Sigmoid colon (tissue), 7 donors: ENCODE measurements around the gene GOPC. TPM values are rescaled to one million over a fixed set of nuclear protein-coding genes. Genes with fewer than 3 reads are reported as not detected.

ENCODE experiments used
- DNase-seq: peaks from one replicate; pipeline ENCODE4 v3.0.0-alpha.2; 2019
- H3K27ac ChIP-seq, 4 donors: fragments of 200-600 bp; sonication (generic); one replicate each; pipeline ENCODE4 v1.5.1; 2016 to 2019; ENCODE audit warnings: mild to moderate bottlenecking in 1 of 4
- H3K27me3 ChIP-seq, 3 donors: fragments of 200-600 bp; sonication (generic); one replicate each; pipeline ENCODE4 v1.5.1; 2019; ENCODE audit warnings: mild to moderate bottlenecking in 1 of 3
- H3K36me3 ChIP-seq, 4 donors: fragments of 200-600 bp; sonication (generic); one replicate each; pipeline ENCODE4 v1.5.1; 2016 to 2019
- H3K4me1 ChIP-seq, 4 donors: fragments of 200-600 bp; sonication (generic); one replicate each; pipeline ENCODE4 v1.5.1; 2017 to 2019
- H3K4me3 ChIP-seq, 4 donors: fragments of 200-600 bp; sonication (generic); one replicate each; pipeline ENCODE4 v1.5.1; 2017 to 2019; ENCODE audit warnings: mild to moderate bottlenecking in 2 of 4, moderate library complexity in 1 of 4
- H3K9me3 ChIP-seq, 4 donors: fragments of 200-600 bp in 3 of 4; sonication (generic) in 3 of 4; one replicate each; pipeline versions ENCODE4 v1.5.1 to v1.6.1; 2013 to 2019
- CTCF ChIP-seq, 4 experiments: fragments of 450-650 bp in 3 of 4; fragments of 200-600 bp in 1 of 4; IDR thresholded peaks; one replicate each; pipeline ENCODE4 v1.5.1; 2016 to 2019; ENCODE audit warnings: antibody characterized with exemption in 4 of 4, mild to moderate bottlenecking in 3 of 4, moderate library complexity in 2 of 4
- EP300 ChIP-seq, 4 donors: sonication (generic); formaldehyde crosslinking; IDR thresholded peaks; one replicate each; pipeline ENCODE4 v1.6.1; 2017; ENCODE audit warnings: antibody characterized with exemption in 4 of 4
- POLR2A ChIP-seq, 2 donors: fragments of 450-650 bp; IDR thresholded peaks; one replicate each; pipeline ENCODE4 v1.6.1; 2016; ENCODE audit warnings: antibody characterized with exemption in 2 of 2, mild to moderate bottlenecking in 2 of 2, moderate library complexity in 2 of 2
- POLR2AphosphoS5 ChIP-seq, 4 donors: sonication (generic); formaldehyde crosslinking; IDR thresholded peaks; one replicate each; pipeline ENCODE4 v1.6.1; 2017; ENCODE audit warnings: antibody characterized with exemption in 4 of 4
- WGBS, 2 donors: extraction: QIAGEN DNeasy Blood & Tissue Kit; methylation state at CpG; one replicate each; pipeline ENCODE4 v1.1.7; 2013; 5-methylcytosine and 5-hydroxymethylcytosine counted together
- intact Hi-C: fragments of 100-400 bp; cut with DNase I; formaldehyde crosslinking; loops from one replicate; pipeline ENCODE4 v1.15.1; 2023
- polyA plus RNA-seq, 3 donors: library from polyadenylated mRNA; stranded (reverse); fragments of 200-250 nt; gene quantifications; one replicate each; pipeline ENCODE4 v1.2.3, GENCODE V29; 2013
- total RNA-seq, 4 donors: library from RNA; depleted of rRNA; stranded (reverse); fragments of >200 nt; gene quantifications; one replicate each; pipeline ENCODE4 v1.1.0, GENCODE V29; 2016
- donor health status: healthy with polysubstance abuse.
- donor health status: Bipolar disorder and iron deficiency.
- donor health status: healthy.

The GOPC gene
- total and polyA plus RNA-seq, 7 donors, result 14.8 to 28.1 (median 26.0) TPM

DNA sequence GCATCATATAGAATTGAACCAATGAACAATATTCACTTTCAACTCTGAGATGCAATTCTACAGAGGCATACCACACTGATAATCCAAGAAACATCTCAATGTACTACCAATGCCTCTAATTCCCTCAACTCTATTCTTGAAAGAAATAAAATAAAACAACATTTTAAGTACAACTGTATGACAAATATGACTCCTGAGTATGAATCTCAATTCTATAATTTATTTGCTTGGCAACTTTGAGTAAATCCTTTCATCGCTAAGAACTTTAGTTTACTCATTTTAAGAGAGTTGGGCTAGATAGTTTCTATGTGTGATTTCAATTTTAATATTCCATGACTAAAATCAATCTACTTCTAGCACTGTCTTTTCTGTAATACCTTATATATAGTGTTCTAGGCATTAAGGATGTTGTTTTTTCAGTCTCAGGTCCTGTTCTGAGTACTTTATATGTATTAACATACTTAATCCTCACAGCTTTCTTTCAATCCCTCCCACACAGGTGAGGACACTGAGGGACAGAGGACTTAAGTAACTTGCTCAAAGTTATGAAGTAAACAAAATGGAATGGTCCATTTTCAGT is 33.4 kb downstream of the GOPC start:
- Histone ChIP-seq H3K4me3 (no peak overlapping the region), H3K27ac (no peak overlapping the region), H3K9me3 (no peaks in the 10 kb centered on the region), H3K27me3 (no peaks in the 10 kb centered on the region), H3K36me3 (peaks cover 4 to 85% (median 16%) of the 10 kb centered on the region in 4 donors), H3K4me1 (no peaks in the 10 kb centered on the region)
- no peak for TF ChIP-seq CTCF (IDR thresholded peaks at IDR 0.05)
- no peak for TF ChIP-seq POLR2A (IDR thresholded peaks at IDR 0.05)
- TF ChIP-seq EP300 (IDR thresholded peaks at IDR 0.05), result no peak
- no peak for TF ChIP-seq POLR2AphosphoS5 (IDR thresholded peaks at IDR 0.05)
- 0 to 58% methylated on average over 1 of the region's 1 CpG for WGBS, 2 donors
- intact Hi-C loops, result no loop called here
- DNase-seq, result no peak

DNA sequence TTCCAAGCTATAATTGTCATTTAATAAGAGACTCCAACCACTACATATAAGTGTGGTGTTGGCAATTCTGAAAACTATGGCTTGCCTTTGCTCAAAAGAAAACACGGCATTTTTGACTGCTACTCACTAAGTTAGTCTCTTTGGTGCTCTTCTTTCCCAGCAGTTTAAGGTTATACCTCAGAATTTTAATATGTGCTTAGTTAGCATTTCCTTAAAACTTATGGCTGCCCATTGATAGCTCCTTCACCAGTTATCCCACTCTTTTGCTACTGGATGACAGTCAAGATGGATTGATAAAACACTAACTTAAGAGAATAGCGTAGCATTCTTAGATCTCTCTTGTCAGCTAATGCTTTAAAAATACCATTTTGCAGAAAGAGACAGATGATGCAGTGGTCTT is 34.1 kb downstream of the GOPC start:
- Histone ChIP-seq H3K27me3 (no peaks in the 10 kb centered on the region), H3K27ac (no peak overlapping the region), H3K4me1 (no peaks in the 10 kb centered on the region), H3K9me3 (no peaks in the 10 kb centered on the region), H3K36me3 (peaks cover 4 to 80% (median 16%) of the 10 kb centered on the region in 4 donors), H3K4me3 (no peak overlapping the region)
- WGBS, 2 donors, result 94 to 98% methylated on average over 2 of the region's 2 CpGs
- no peak for DNase-seq
- intact Hi-C loops, result no loop called here
- no peak for TF ChIP-seq EP300 (IDR thresholded peaks at IDR 0.05)

GRCh38 chr6:117564681-117565080 is 37.6 kb downstream of the GOPC start:
- no peak for TF ChIP-seq POLR2AphosphoS5 (IDR thresholded peaks at IDR 0.05)
- H3K9me3 ChIP-seq, result no peaks in the 10 kb centered on the region
- intact Hi-C loops, result loop anchor here (5.0 kb wide), 1 partner anchor 38 kb away; the partner anchor contains the start of gene GOPC
- no peaks in the 10 kb centered on the region for H3K4me1 ChIP-seq
- H3K4me3 ChIP-seq, result no peak overlapping the region
- no peak overlapping the region for H3K27ac ChIP-seq
- no peaks in the 10 kb centered on the region for H3K27me3 ChIP-seq
- H3K36me3 ChIP-seq, result peaks cover 4 to 81% (median 19%) of the 10 kb centered on the region in 4 donors
- WGBS, 2 donors, result 81 to 90% methylated on average over 1 of the region's 1 CpG
- no peak for DNase-seq

- H3K9me3 ChIP-seq, result no peaks in the 10 kb centered on the region
- WGBS, 2 donors, result 81 to 87% methylated on average over 3 of the region's 3 CpGs
- no peak for DNase-seq
- no peaks in the 10 kb centered on the region for H3K27me3 ChIP-seq
- H3K4me3 ChIP-seq, result no peak overlapping the region
- intact Hi-C loops, result loop anchor here (5.0 kb wide), 1 partner anchor 41 kb away; the partner anchor contains the start of gene GOPC
- H3K27ac ChIP-seq, result no peak overlapping the region
- peaks cover 0 to 47% (median 5%) of the 10 kb centered on the region in 4 donors for H3K36me3 ChIP-seq
- no peaks in the 10 kb centered on the region for H3K4me1 ChIP-seq
- no peak for TF ChIP-seq POLR2A (IDR thresholded peaks at IDR 0.05)
- no peak for TF ChIP-seq POLR2AphosphoS5 (IDR thresholded peaks at IDR 0.05)
- no peak for TF ChIP-seq EP300 (IDR thresholded peaks at IDR 0.05)
- TF ChIP-seq CTCF (IDR thresholded peaks at IDR 0.05), result no peak
These were observed 41.2 kb downstream of the GOPC start for GRCh38 chr6:117561128-117561527.

GRCh38 chr6:117559299-117559698 is 43.0 kb downstream of the GOPC start:
- Histone ChIP-seq H3K27ac (no peak overlapping the region), H3K27me3 (no peaks in the 10 kb centered on the region), H3K4me1 (no peaks in the 10 kb centered on the region), H3K36me3 (peaks cover 0 to 29% (median 3%) of the 10 kb centered on the region in 4 donors), H3K9me3 (no peaks in the 10 kb centered on the region), H3K4me3 (no peak overlapping the region)
- intact Hi-C loops, result loop anchor here (5.0 kb wide), 1 partner anchor 212 kb away; no protein-coding TSS in a partner anchor
- WGBS, 2 donors, result 77 to 89% methylated on average over 4 of the region's 4 CpGs
- no peak for DNase-seq
- no peak for TF ChIP-seq CTCF (IDR thresholded peaks at IDR 0.05)
- no peak for TF ChIP-seq POLR2A (IDR thresholded peaks at IDR 0.05)
- TF ChIP-seq EP300 (IDR thresholded peaks at IDR 0.05), result no peak
- no peak for TF ChIP-seq POLR2AphosphoS5 (IDR thresholded peaks at IDR 0.05)

DNA sequence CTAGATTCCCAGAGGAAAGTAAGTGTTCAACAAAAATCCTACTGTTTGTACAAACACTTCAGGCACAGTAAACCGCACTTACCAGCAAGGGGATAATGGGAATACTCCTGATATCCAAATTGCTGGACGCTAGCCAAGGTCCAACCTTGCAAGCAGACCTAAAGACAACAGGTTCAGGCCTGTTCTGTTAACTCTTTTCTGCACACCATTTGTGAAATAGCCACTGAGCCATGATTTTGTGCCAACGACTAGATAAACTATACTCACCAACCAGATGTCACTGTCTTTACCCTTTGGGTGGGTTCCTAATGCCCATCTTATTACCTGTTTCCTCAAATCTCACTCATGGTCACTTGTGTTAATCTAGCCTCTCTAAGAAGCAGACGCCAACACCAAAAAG is 43.5 kb downstream of the GOPC start:
- intact Hi-C loops, result loop anchor here (5.0 kb wide), 1 partner anchor 212 kb away; no protein-coding TSS in a partner anchor
- TF ChIP-seq CTCF (IDR thresholded peaks at IDR 0.05) (no peak), EP300 (IDR thresholded peaks at IDR 0.05) (no peak), POLR2AphosphoS5 (IDR thresholded peaks at IDR 0.05) (no peak), POLR2A (IDR thresholded peaks at IDR 0.05) (no peak)
- no peaks in the 10 kb centered on the region for H3K27me3 ChIP-seq
- H3K36me3 ChIP-seq, result peaks cover 0 to 28% (median 3%) of the 10 kb centered on the region in 4 donors
- no peaks in the 10 kb centered on the region for H3K9me3 ChIP-seq
- H3K27ac ChIP-seq, result no peak overlapping the region
- no peaks in the 10 kb centered on the region for H3K4me1 ChIP-seq
- no peak for DNase-seq
- no peak overlapping the region for H3K4me3 ChIP-seq
- 87 to 93% methylated on average over 4 of the region's 4 CpGs for WGBS, 2 donors
